GM21786 (cell line): ENCODE results near the gene GLUD1.
"Not testable (repeated sequence)": the region's sequence is repeated elsewhere in the genome, so short reads cannot be mapped to it uniquely, and the experiment has no call there.

ENCODE experiments used
- ATAC-seq: cut with Tn5 transposase; IDR thresholded peaks from one replicate; pipeline ENCODE4 v1.9.1; 2021; ENCODE audit not compliant: unreplicated experiment

GLUD1 gene

GRCh38 chr10:87090779-87091178 lies 3.9 kb downstream of the GLUD1 start:
- ATAC-seq: no peak

- no peak for ATAC-seq
Observed at GRCh38 chr10:87089746-87090145, 4.9 kb downstream of the GLUD1 start.

GRCh38 chr10:87085537-87085936 lies 9.1 kb downstream of the GLUD1 start:
- ATAC-seq: no peak

GRCh38 chr10:87084291-87084782 lies 10.3 kb downstream of the GLUD1 start:
- ATAC-seq: peak; percentile 75

- peak; percentile 39 for ATAC-seq
Observed at GRCh38 chr10:87083576-87084290, 10.9 kb downstream of the GLUD1 start.

GRCh38 chr10:87082219-87082618 lies 12.4 kb downstream of the GLUD1 start:
- ATAC-seq: not testable (repeated sequence)

GRCh38 chr10:87081574-87081973 lies 13.1 kb downstream of the GLUD1 start:
- not testable (repeated sequence) for ATAC-seq

GRCh38 chr10:87080621-87081020 lies 14.0 kb downstream of the GLUD1 start:
- not testable (repeated sequence) for ATAC-seq

GRCh38 chr10:87079106-87079836 lies 15.4 kb downstream of the GLUD1 start:
- no peak for ATAC-seq

- not testable (repeated sequence) for ATAC-seq
Observed at GRCh38 chr10:87076421-87076820, 18.2 kb downstream of the GLUD1 start.

- no peak for ATAC-seq
Observed at GRCh38 chr10:87072449-87072848, 22.2 kb downstream of the GLUD1 start.

GRCh38 chr10:87068281-87068680 lies 26.4 kb downstream of the GLUD1 start:
- ATAC-seq: no peak

- no peak for ATAC-seq
Observed at GRCh38 chr10:87066865-87067264, 27.8 kb downstream of the GLUD1 start.

GRCh38 chr10:87066178-87066577 lies 28.5 kb downstream of the GLUD1 start:
- ATAC-seq: no peak

GRCh38 chr10:87064651-87065050 lies 30.0 kb downstream of the GLUD1 start:
- no peak for ATAC-seq

- no peak for ATAC-seq
Observed at GRCh38 chr10:87060280-87060928, 34.2 kb downstream of the GLUD1 start.

GRCh38 chr10:87059401-87059800 lies 35.2 kb downstream of the GLUD1 start:
- no peak for ATAC-seq

GRCh38 chr10:87058171-87058570 lies 36.5 kb downstream of the GLUD1 start:
- ATAC-seq: no peak

- no peak for ATAC-seq
Observed at GRCh38 chr10:87054373-87055295, 40.0 kb downstream of the GLUD1 start.

- ATAC-seq: no peak
Observed at GRCh38 chr10:87053577-87054181, 41.0 kb downstream of the GLUD1 start.
